NB4 (cell line): ENCODE results near the gene TMEM61.
"Not testable (repeated sequence)": the region's sequence is repeated elsewhere in the genome, so short reads cannot be mapped to it uniquely, and the experiment has no call there.

Source experiments
- DNase-seq: peaks from one replicate; pipeline ENCODE4 v3.0.0; 2010; ENCODE audit warnings: low read depth
- H3K4me3 ChIP-seq: one replicate; pipeline ENCODE4 v1.5.1; 2011; ENCODE audit warnings: mild to moderate bottlenecking, low read depth, low read length, moderate library complexity
- MYC ChIP-seq: IDR thresholded peaks from 2 replicates; pipeline ENCODE4 v1.6.1; 2011; ENCODE audit warnings: low read depth, low read length
- POLR2A ChIP-seq: IDR thresholded peaks from 2 replicates; pipeline ENCODE4 v1.6.1; 2011; ENCODE audit warnings: mild to moderate bottlenecking; ENCODE audit not compliant: insufficient read length; ENCODE audit errors: extremely low read depth
- TF ChIP-seq, protein P1 (sequence below): IDR thresholded peaks from one replicate; pipeline ENCODE4 v1.5.1; 2012; ENCODE audit warnings: low read depth, low read length
- TF ChIP-seq, protein P2 (sequence below): IDR thresholded peaks from 2 replicates; pipeline ENCODE4 v1.6.1; 2011; ENCODE audit warnings: low read depth, low read length

TMEM61 gene

DNA sequence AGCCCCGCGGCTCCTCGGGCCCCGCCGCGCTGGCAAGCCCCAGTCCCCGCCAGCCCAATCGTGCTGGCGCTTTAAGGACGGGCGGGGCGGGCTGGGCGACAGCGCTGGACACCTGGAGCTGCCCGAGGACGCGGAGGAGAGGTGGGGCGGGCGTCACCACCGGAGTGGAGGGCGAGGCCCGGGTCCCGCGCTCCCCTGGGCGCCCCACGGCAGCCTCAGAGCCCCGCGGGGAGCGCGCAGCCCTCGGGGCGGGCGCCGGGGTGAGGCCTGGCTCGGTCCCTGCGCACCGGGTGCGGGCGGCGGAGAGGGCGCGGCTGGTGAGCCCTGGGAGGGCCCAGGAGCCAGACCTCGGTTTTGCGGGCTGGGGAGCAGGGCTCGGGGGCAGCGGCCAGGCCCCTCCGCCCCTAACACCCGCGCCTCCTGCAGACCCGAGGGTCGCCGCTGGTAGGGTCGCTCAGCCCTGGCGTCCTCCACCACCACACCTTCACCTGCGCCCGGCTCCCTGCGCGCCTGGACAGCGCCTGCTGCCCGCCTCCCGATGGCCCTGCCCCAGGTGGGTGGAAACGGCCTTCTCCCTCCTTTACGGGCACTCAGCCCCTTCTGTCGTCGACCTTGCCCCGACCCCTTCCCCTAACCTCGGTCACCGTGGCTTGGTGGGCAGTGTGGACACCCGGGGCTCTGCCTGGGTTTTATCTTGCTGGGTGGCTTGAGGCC lies at the start of gene TMEM61:
TSS of gene TMEM61 (plus strand) at position 101 of the 714 bp plus-strand sequence. CDS start at position 539, 438 bp downstream.
- TF ChIP-seq, protein P1, sequence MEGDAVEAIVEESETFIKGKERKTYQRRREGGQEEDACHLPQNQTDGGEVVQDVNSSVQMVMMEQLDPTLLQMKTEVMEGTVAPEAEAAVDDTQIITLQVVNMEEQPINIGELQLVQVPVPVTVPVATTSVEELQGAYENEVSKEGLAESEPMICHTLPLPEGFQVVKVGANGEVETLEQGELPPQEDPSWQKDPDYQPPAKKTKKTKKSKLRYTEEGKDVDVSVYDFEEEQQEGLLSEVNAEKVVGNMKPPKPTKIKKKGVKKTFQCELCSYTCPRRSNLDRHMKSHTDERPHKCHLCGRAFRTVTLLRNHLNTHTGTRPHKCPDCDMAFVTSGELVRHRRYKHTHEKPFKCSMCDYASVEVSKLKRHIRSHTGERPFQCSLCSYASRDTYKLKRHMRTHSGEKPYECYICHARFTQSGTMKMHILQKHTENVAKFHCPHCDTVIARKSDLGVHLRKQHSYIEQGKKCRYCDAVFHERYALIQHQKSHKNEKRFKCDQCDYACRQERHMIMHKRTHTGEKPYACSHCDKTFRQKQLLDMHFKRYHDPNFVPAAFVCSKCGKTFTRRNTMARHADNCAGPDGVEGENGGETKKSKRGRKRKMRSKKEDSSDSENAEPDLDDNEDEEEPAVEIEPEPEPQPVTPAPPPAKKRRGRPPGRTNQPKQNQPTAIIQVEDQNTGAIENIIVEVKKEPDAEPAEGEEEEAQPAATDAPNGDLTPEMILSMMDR = no peak
- TF ChIP-seq MYC (no peak), POLR2A (no peak)
- TF ChIP-seq, protein P2, sequence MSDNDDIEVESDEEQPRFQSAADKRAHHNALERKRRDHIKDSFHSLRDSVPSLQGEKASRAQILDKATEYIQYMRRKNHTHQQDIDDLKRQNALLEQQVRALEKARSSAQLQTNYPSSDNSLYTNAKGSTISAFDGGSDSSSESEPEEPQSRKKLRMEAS = no peak
- H3K4me3 ChIP-seq = no peak within 1 kb of the TSS
- DNase-seq = no peak

DNA sequence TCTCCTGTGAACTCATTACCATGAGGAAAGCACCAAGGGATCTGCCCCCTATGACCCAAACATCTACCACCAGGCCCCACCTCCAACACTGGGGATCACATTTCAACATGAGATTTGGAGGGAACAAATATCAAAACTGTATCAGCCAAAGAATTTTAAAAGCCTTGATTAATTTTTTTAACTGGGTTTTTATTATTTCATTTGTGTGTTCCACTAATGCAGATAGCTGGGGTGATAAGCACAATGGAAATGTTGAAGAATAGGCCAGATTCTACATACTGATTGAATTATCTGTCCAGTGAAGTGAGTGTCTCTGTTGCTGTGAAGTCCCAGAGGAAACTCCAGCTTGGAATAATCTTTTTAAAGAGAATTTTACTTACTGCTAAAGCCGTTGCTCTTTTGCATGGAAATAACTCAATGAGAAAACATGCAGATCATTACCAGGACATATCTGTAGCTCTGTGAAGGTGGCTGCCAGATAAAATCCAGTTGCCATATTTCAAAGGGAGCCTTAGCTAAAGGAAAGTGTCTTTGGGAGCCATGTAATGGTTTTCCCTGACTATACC lies 49.1 kb upstream of the TMEM61 start:
- no peak overlapping the region for H3K4me3 ChIP-seq

DNA sequence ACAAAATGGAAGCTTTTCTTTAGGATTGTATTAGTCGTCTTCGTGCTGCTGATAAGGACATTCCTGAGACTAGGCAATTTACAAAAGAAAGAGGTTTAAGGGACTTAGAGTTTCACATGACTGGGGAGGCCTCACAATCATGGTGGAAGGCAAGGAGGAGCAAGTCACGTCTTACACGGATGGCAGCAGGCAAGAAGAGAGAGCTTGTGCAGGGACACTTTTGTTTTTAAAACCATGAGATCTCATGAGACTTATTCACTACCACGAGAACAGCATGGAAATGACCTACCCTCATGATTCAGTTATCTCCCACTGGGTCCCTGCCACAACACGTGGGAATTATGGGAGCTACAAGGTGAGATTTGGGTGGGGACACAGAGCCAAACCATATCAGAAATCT lies 46.3 kb upstream of the TMEM61 start:
- DNase-seq, H3K4me3 ChIP-seq: not testable (repeated sequence)

More for the DNA sequence above, 49.1 kb upstream of the TMEM61 start:
- TF ChIP-seq, protein P2 = no peak
- no peak for TF ChIP-seq MYC
- no peak for TF ChIP-seq POLR2A
- TF ChIP-seq, protein P1 = no peak
- DNase-seq = no peak

DNA sequence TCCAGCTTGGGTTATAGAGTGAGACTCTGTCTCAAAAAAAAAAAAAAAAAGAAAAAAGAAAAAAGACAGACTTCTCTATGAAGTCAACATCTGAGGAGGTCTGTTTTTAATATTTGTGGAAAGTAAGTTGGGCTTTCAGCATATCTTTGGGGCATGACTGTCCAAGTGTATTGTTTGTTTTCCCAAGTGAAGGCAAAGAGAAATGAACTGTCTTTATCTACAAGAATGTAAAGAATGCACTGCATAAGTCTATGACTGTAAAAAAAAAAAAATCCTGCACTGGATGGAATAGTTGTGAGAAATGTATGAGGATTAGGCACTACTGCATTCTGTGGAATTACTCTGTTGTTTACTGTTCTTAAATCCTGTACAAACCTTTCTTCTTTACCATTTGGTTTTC lies 45.6 kb upstream of the TMEM61 start:
- DNase-seq = no peak
- no peak overlapping the region for H3K4me3 ChIP-seq
- no peak for TF ChIP-seq MYC
- TF ChIP-seq, protein P1 = no peak

DNA sequence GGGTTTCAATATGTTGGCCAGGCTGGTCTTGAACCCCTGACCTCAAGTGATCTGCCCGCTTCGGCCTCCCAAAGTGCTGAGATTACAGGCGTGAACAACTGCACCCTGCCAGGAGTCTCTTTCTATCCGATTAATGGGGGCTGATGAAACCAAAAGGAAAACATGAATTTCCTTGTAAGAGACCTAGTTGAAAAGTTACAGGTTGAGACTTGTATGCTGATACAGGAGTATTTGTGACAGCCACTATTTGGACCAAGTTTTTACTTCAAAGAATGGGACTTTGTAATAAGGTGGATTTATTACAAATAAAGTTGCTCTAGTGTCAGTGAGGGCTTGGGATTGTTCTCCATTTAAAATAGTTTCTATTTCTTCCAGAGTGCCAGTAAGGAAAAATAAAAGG lies 43.6 kb upstream of the TMEM61 start:
- no peak overlapping the region for H3K4me3 ChIP-seq
- TF ChIP-seq POLR2A (no peak), MYC (no peak)
- TF ChIP-seq, protein P2 = no peak
- TF ChIP-seq, protein P1 = no peak
- DNase-seq = no peak

DNA sequence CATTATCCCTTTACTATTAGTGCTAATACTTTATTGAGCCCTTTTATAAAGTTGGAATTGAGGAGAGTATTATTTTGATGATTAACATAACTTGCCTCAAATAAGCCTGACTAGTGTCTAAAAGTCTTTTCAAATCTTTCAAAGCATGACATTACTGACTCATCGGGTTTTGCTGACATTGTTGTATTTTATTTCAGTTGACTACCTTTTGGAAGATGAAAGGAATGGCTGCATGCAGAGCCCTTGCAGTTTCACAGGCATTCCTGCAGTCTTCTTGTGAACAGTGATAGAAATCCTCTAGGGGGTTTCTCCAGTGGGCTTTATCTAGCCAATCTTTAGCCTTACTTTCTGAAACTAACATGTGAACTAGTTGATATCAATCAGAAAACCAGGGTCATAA lies 43.0 kb upstream of the TMEM61 start:
- DNase-seq = no peak
- TF ChIP-seq POLR2A = no peak
- TF ChIP-seq, protein P2 = no peak
- TF ChIP-seq MYC = no peak
- TF ChIP-seq, protein P1 = no peak

DNA sequence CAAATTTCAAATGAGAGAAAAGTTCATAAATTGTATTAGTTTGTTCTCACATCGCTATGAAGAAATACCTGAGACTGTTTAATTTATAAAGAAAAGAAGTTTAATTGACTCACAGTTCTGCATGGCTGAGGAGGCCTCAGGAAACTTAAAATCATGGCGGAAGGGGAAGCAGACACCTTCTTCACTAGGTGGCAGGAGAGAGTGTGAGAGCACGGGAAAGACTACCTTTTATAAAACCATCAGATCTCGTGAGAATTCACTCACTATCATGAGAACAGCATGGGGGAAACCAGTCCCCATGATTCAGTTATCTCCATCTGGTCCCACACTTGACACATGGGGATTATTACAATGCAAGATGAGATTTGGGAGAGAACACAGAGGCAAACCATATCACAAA lies 41.5 kb upstream of the TMEM61 start:
- not testable (repeated sequence) for H3K4me3 ChIP-seq, DNase-seq

More for the DNA sequence above, 43.0 kb upstream of the TMEM61 start:
- no peak overlapping the region for H3K4me3 ChIP-seq
